DND-41 (cell line): ENCODE measurements around the gene ULBP1.
"Not testable (repeated sequence)": the region's sequence is repeated elsewhere in the genome, so short reads cannot be mapped to it uniquely, and the experiment has no call there.

ENCODE experiments used
- ATAC-seq: fragments of 200-7000 bp; cut with Tn5 transposase; 3 replicates; pipeline ENCODE4 v1.9.1; 2021; ENCODE audit warnings: low read depth; ENCODE audit not compliant: insufficient read depth
- DNase-seq: peaks from one replicate; pipeline ENCODE4 v3.0.0-alpha.2; 2020
- H2AFZ ChIP-seq: 2 replicates; pipeline ENCODE4 v1.6.0; 2012; ENCODE audit warnings: low read depth, low read length
- H3K27ac ChIP-seq: 2 replicates; pipeline ENCODE4 v1.5.1; 2012; ENCODE audit warnings: low read length, inconsistent platforms
- H3K27me3 ChIP-seq: fragments of 200-600 bp; sonication (generic); 2 replicates; pipeline ENCODE4 v1.6.0; 2012; ENCODE audit warnings: low read length, mild to moderate bottlenecking, inconsistent platforms; ENCODE audit not compliant: insufficient read depth, poor library complexity
- H3K36me3 ChIP-seq: 2 replicates; pipeline ENCODE4 v1.5.1; 2012; ENCODE audit warnings: low read length, inconsistent platforms; ENCODE audit not compliant: insufficient read depth
- H3K4me1 ChIP-seq: 2 replicates; pipeline ENCODE4 v1.5.1; 2012; ENCODE audit warnings: mild to moderate bottlenecking, low read length; ENCODE audit not compliant: insufficient read depth
- H3K4me2 ChIP-seq: 2 replicates; pipeline ENCODE4 v1.6.0; 2012; ENCODE audit warnings: mild to moderate bottlenecking, moderate library complexity, low read length, inconsistent platforms; ENCODE audit not compliant: insufficient read depth
- H3K4me3 ChIP-seq, 2 experiments: fragments of 200-600 bp in 1 of 2; shearing (Covaris generic) in 1 of 2; 2 replicates each; pipeline ENCODE4 v1.5.1; 2012 to 2016; ENCODE audit warnings: inconsistent platforms in 2 of 2, low read length in 2 of 2, mild to moderate bottlenecking in 2 of 2, low read depth in 1 of 2, moderate library complexity in 1 of 2
- H3K79me2 ChIP-seq: 2 replicates; pipeline ENCODE4 v1.6.0; 2012; ENCODE audit warnings: low read length, inconsistent platforms; ENCODE audit not compliant: insufficient read depth
- H3K9ac ChIP-seq: 2 replicates; pipeline ENCODE4 v1.6.0; 2012; ENCODE audit warnings: low read depth, mild to moderate bottlenecking, inconsistent platforms, low read length, moderate library complexity
- H3K9me3 ChIP-seq: 2 replicates; pipeline ENCODE4 v1.5.1; 2012; ENCODE audit warnings: low read length, moderate library complexity, mild to moderate bottlenecking, inconsistent platforms; ENCODE audit not compliant: insufficient read depth, severe bottlenecking
- H4K20me1 ChIP-seq: 2 replicates; pipeline ENCODE4 v1.6.0; 2012; ENCODE audit warnings: low read length; ENCODE audit not compliant: insufficient read depth
- CTCF ChIP-seq: IDR thresholded peaks from 2 replicates; pipeline ENCODE4 v1.5.1; 2012; ENCODE audit warnings: borderline replicate concordance, low read length, moderate library complexity, mild to moderate bottlenecking; ENCODE audit not compliant: poor library complexity, severe bottlenecking; ENCODE audit errors: extremely low read depth
- EZH2 ChIP-seq: IDR thresholded peaks from 3 replicates; pipeline ENCODE4 v1.6.1; 2012; ENCODE audit warnings: borderline replicate concordance, low read depth, mild to moderate bottlenecking, moderate library complexity, low read length, inconsistent platforms; ENCODE audit not compliant: severe bottlenecking

The ULBP1 gene

GRCh38 chr6:149995971-149996370 lies 32.2 kb downstream of the ULBP1 start:
- Histone ChIP-seq H3K27ac (no peak overlapping the region), H3K27me3 (peaks cover 15% of the 10 kb centered on the region), H3K36me3 (peaks cover 6% of the 10 kb centered on the region; the same call in 1 of the 2 replicates), H3K9ac (no peak overlapping the region), H3K4me1 (peaks cover 12% of the 10 kb centered on the region), H3K9me3 (no peaks in the 10 kb centered on the region), H2AFZ (no peak overlapping the region), H3K79me2 (no peaks in the 10 kb centered on the region), H4K20me1 (peaks cover 6% of the 10 kb centered on the region; the same call in 1 of the 2 replicates), H3K4me2 (no peak overlapping the region), H3K4me3 (no peak overlapping the region)
- DNase-seq (no peak), ATAC-seq (no peak)
- TF ChIP-seq EZH2, result no peak
- no peak for TF ChIP-seq CTCF

DNA sequence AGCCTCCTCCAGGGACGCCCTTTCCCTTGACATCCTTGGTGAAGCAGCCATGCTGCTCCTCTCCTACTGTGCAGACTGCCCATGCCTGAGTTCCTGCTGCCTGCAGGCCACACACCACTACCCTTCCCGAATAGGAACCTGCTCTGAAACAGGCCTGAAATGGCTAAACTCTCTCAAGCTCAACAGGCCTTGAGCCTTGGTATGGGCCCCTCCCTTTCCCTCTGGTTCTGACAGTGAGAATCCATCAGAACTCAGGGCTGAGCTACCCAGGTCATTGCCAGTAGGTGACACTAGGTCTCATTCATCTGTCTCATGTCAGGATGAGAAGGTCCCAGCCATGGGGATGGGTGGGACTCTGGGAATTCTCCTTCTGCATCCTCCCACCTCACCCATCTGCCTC lies 35.9 kb downstream of the ULBP1 start:
- H3K4me3 ChIP-seq, result no peak overlapping the region
- no peaks in the 10 kb centered on the region for H3K9me3 ChIP-seq
- H2AFZ ChIP-seq, result no peak overlapping the region
- H3K9ac ChIP-seq, result no peak overlapping the region
- peaks cover 5% of the 10 kb centered on the region for H3K79me2 ChIP-seq
- TF ChIP-seq CTCF, result no peak
- TF ChIP-seq EZH2, result no peak
- no peak overlapping the region for H3K27ac ChIP-seq
- H3K36me3 ChIP-seq, result peaks cover 6% of the 10 kb centered on the region; the same call in 1 of the 2 replicates
- no peaks in the 10 kb centered on the region for H3K27me3 ChIP-seq
- ATAC-seq, result no peak
- peaks cover 12% of the 10 kb centered on the region for H4K20me1 ChIP-seq
- H3K4me2 ChIP-seq, result no peak overlapping the region
- H3K4me1 ChIP-seq, result peaks cover 12% of the 10 kb centered on the region
- no peak for DNase-seq

DNA sequence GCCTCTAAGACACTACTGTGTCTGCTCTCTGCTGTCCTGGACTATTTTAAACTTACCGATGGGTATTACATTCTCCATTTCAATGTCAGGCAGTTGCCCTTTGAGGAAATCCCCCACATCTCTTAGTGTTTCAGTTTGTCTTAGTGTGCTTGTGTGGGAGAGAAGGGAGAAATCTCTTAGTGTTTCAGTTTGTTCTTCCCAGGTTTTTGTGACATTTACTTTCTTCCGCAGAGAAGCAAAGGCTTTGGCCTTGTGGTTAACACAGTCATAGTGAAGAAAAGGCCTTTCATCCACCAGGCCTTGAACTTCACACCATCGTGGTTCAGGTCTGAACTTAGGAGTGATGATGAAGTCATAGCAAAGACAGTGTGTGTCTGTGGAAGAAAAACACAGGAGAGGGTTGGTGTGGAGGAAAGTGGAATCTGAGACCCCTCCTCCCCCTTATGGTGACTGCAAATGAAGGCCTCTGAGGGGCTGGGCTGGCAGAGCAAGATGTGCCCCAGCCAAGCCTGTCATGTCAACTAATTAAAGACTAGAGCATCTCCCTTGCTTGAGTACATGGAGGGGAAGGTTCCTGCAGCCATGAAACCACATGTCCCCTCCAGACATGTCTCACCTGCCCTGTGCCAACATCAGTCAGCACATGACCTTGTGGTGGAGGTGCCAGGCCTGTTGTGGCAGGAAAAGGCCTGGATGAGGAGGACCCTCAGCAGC lies 37.7 kb downstream of the ULBP1 start:
- no peaks in the 10 kb centered on the region for H3K9me3 ChIP-seq
- H4K20me1 ChIP-seq, result peaks cover 12% of the 10 kb centered on the region
- H3K79me2 ChIP-seq, result peaks cover 5% of the 10 kb centered on the region
- H2AFZ ChIP-seq, result no peak overlapping the region
- peaks cover 19% of the 10 kb centered on the region for H3K4me1 ChIP-seq
- no peak overlapping the region for H3K9ac ChIP-seq
- DNase-seq (no peak), ATAC-seq (no peak)
- H3K27ac ChIP-seq, result no peak overlapping the region
- H3K36me3 ChIP-seq, result peaks cover 6% of the 10 kb centered on the region; the same call in 1 of the 2 replicates
- H3K4me3 ChIP-seq, result no peak overlapping the region
- H3K4me2 ChIP-seq, result no peak overlapping the region
- TF ChIP-seq EZH2 (no peak), CTCF (no peak)
- H3K27me3 ChIP-seq, result no peaks in the 10 kb centered on the region

- H3K9me3 ChIP-seq, result no peaks in the 10 kb centered on the region
- H3K4me1 ChIP-seq, result peaks cover 21% of the 10 kb centered on the region
- no peak overlapping the region for H3K27ac ChIP-seq
- no peak for TF ChIP-seq CTCF
- no peak for DNase-seq
- peaks cover 5% of the 10 kb centered on the region for H3K79me2 ChIP-seq
- no peak for ATAC-seq
- H3K9ac ChIP-seq, result no peak overlapping the region
- H2AFZ ChIP-seq, result no peak overlapping the region
- no peaks in the 10 kb centered on the region for H3K27me3 ChIP-seq
- peaks cover 12% of the 10 kb centered on the region for H4K20me1 ChIP-seq
- no peak overlapping the region for H3K4me3 ChIP-seq
- peaks cover 6% of the 10 kb centered on the region; the same call in 1 of the 2 replicates for H3K36me3 ChIP-seq
- no peak overlapping the region for H3K4me2 ChIP-seq
Observed at GRCh38 chr6:150002710-150003109, 39.0 kb downstream of the ULBP1 start.

- not testable (repeated sequence) for H3K27ac ChIP-seq, H2AFZ ChIP-seq, H3K27me3 ChIP-seq, H3K9me3 ChIP-seq, DNase-seq, H3K36me3 ChIP-seq, ATAC-seq, H3K79me2 ChIP-seq
- Histone ChIP-seq H4K20me1 (peaks cover 12% of the 10 kb centered on the region), H3K4me1 (peaks cover 21% of the 10 kb centered on the region), H3K9ac (peak overlapping the region; percentile 72; the same call in 1 of the 2 replicates), H3K4me3 (peak overlapping the region in 1 of 2 experiments; percentile 92; a peak in 1 of 4 replicates), H3K4me2 (peak overlapping the region; percentile 99)
Observed at GRCh38 chr6:150003599-150003998, 39.9 kb downstream of the ULBP1 start.
